ENCODE measurements around the gene EYA3. TPM values are rescaled to one million over a fixed set of nuclear protein-coding genes. Genes with fewer than 3 reads are reported as not detected.

Gene EYA3
- total and polyA plus RNA-seq, 10 of the 15 experiments (the other 5 are each of a cell fraction or from before 2014, with no cell fraction given) = 13.0 to 46.6 (median 23.4) TPM

GRCh38 chr1:27979151-27979858 is 109.1 kb downstream of the EYA3 start (continued):
- TF ChIP-seq CTCF (IDR thresholded peaks at IDR 0.05 in 2 of 3, conservative IDR thresholded peaks at IDR 0.05 in 1 of 3; ENCODE audit: control insufficient read depth in 2 of 3, extremely low read depth in 1 of 3, insufficient read depth in 1 of 3, low read depth in 3 of 3, low read length in 3 of 3) (peak; percentile 25 to 52 (median 51); a peak in 3 of 6 replicates), ZNF24 (IDR thresholded peaks at IDR 0.05) (peak; percentile 71), SMC3 (IDR thresholded peaks at IDR 0.05; ENCODE audit: borderline replicate concordance, low read length) (peak; percentile 71; the same call in 1 of the 2 replicates), STAT3 (IDR thresholded peaks at IDR 0.05; ENCODE audit: low read depth, low read length) (no peak), POLR2AphosphoS2 (IDR thresholded peaks at IDR 0.05; ENCODE audit: low read depth, low read length) (no peak), ZNF687 (IDR thresholded peaks at IDR 0.05) (no peak), SREBF1 (IDR thresholded peaks at IDR 0.05; ENCODE audit: low read length) (no peak), POLR2AphosphoS5 (IDR thresholded peaks at IDR 0.05; ENCODE audit: low read length) (no peak), BCL11A (IDR thresholded peaks at IDR 0.05; ENCODE audit: low read depth, low read length) (no peak), POLR2A (IDR thresholded peaks at IDR 0.05; ENCODE audit: low read depth, low read length) (no peak), BCLAF1 (IDR thresholded peaks at IDR 0.05) (no peak), ESRRA (IDR thresholded peaks at IDR 0.05; ENCODE audit: low read length) (no peak), REST (IDR thresholded peaks at IDR 0.05; ENCODE audit: low read depth, low read length) (no peak), HSF1 (IDR thresholded peaks at IDR 0.05; ENCODE audit: low read depth, low read length) (no peak)
